SK-N-SH (cell line): ENCODE results near the gene PAAF1. TPM values are rescaled to one million over a fixed set of nuclear protein-coding genes. Genes with fewer than 3 reads are reported as not detected.

ENCODE experiments used
- CTCF ChIA-PET: fragments of 300-600, 350-600 bp; formaldehyde crosslinking; extraction: SDS; loops from one replicate; lab custom pipeline; 2021; lab: Yijun Ruan, JAX
- POLR2A ChIA-PET: fragments of 350-600 bp; sonication (Branson Sonifier 250); formaldehyde crosslinking; extraction: SDS; loops from one replicate; lab custom pipeline; 2020; ENCODE audit warnings: antibody characterized with exemption, inconsistent platforms; lab: Yijun Ruan, JAX
- DNase-seq: peaks from one replicate; pipeline ENCODE4 v3.0.0; 2012
- H2AFZ ChIP-seq: fragments of 200-600 bp; sonication (generic); 2 replicates; pipeline ENCODE4 v1.8.1; 2016; ENCODE audit warnings: antibody characterized with exemption, mild to moderate bottlenecking, low read depth
- H3F3A ChIP-seq: fragments of 200-600 bp; sonication (generic); replicated peaks from 2 replicates; pipeline ENCODE3; 2016; ENCODE audit warnings: antibody characterized with exemption, mild to moderate bottlenecking; ENCODE audit not compliant: insufficient read depth
- H3K27ac ChIP-seq, 2 experiments: fragments of 200-500 bp in 1 of 2; fragments of 200-600 bp in 1 of 2; sonication (Bioruptor generic) in 1 of 2; sonication (generic), shearing (Covaris generic) in 1 of 2; 2 replicates each; pipeline versions ENCODE4 v1.5.1 to v1.6.1; 2014 to 2016; ENCODE audit warnings: low read depth in 2 of 2, inconsistent platforms in 1 of 2, low read length in 1 of 2, mild to moderate bottlenecking in 1 of 2, mixed read lengths in 1 of 2
- H3K27me3 ChIP-seq: fragments of 200-600 bp; sonication (generic), shearing (Covaris generic); 2 replicates; pipeline ENCODE4 v1.6.1; 2016; ENCODE audit warnings: mixed run types; ENCODE audit not compliant: insufficient read depth
- H3K36me3 ChIP-seq, 2 experiments: fragments of 200-500 bp in 1 of 2; fragments of 200-600 bp in 1 of 2; sonication (Bioruptor generic) in 1 of 2; sonication (generic) in 1 of 2; replicated peaks in 1 of 2; 2 replicates each; pipeline versions ENCODE3 to v1.5.1; 2014 to 2016; ENCODE audit warnings: low read length in 1 of 2, mild to moderate bottlenecking in 1 of 2; ENCODE audit not compliant: insufficient read depth in 2 of 2, control insufficient read depth in 1 of 2
- H3K4me1 ChIP-seq, 2 experiments: fragments of 200-500 bp in 1 of 2; fragments of 200-600 bp in 1 of 2; sonication (Bioruptor generic) in 1 of 2; sonication (generic), shearing (Covaris generic) in 1 of 2; 2 replicates each; pipeline versions ENCODE4 v1.5.1 to v1.6.1; 2014 to 2016; ENCODE audit warnings: low read depth in 1 of 2, low read length in 1 of 2, mixed run types in 1 of 2; ENCODE audit not compliant: insufficient read depth in 2 of 2, control insufficient read depth in 1 of 2
- H3K4me2 ChIP-seq: fragments of 200-600 bp; sonication (generic), shearing (Covaris generic); 2 replicates; pipeline ENCODE4 v1.6.1; 2017; ENCODE audit warnings: mixed run types
- H3K4me3 ChIP-seq, 2 experiments: fragments of 200-500 bp in 1 of 2; fragments of 200-600 bp in 1 of 2; sonication (Bioruptor generic) in 1 of 2; sonication (generic), shearing (Covaris generic) in 1 of 2; 2 replicates each; pipeline versions ENCODE4 v1.5.1 to v1.8.1; 2014 to 2016; ENCODE audit warnings: low read depth in 2 of 2, inconsistent platforms in 1 of 2, low read length in 1 of 2, mild to moderate bottlenecking in 1 of 2, mixed read lengths in 1 of 2, moderate library complexity in 1 of 2
- H3K79me2 ChIP-seq: fragments of 200-600 bp; sonication (generic); 2 replicates; pipeline ENCODE4 v1.8.1; 2017; ENCODE audit warnings: mild to moderate bottlenecking; ENCODE audit not compliant: insufficient read depth
- H3K9ac ChIP-seq: fragments of 200-600 bp; sonication (generic); 2 replicates; pipeline ENCODE4 v1.6.1; 2017; ENCODE audit warnings: mixed run types
- H3K9me2 ChIP-seq: fragments of 200-600 bp; sonication (generic); 2 replicates; pipeline ENCODE4 v1.6.1; 2017; ENCODE audit warnings: mixed run types
- H3K9me3 ChIP-seq: fragments of 200-600 bp; sonication (generic); 2 replicates; pipeline ENCODE4 v1.6.1; 2017; ENCODE audit warnings: mixed run types, mild to moderate bottlenecking, moderate library complexity
- H4K20me1 ChIP-seq: fragments of 200-600 bp; sonication (generic); 2 replicates; pipeline ENCODE4 v1.6.1; 2017; ENCODE audit warnings: mild to moderate bottlenecking, mixed run types; ENCODE audit not compliant: insufficient read depth
- CHD2 ChIP-seq: fragments of 150-350 bp; IDR thresholded peaks from 2 replicates; pipeline ENCODE4 v1.6.1; 2018; ENCODE audit warnings: low read length; ENCODE audit not compliant: partially characterized antibody
- ELF1 ChIP-seq: IDR thresholded peaks from 2 replicates; pipeline ENCODE4 v1.4.0; 2012
- EZH2phosphoT487 ChIP-seq: fragments of 200-600 bp; sonication (generic); IDR thresholded peaks from 2 replicates; pipeline ENCODE4 v1.6.1; 2017; ENCODE audit warnings: low read depth, mixed run types, mild to moderate bottlenecking, antibody characterized with exemption, moderate library complexity, borderline replicate concordance
- GABPA ChIP-seq: IDR thresholded peaks from 2 replicates; pipeline ENCODE4 v1.4.0; 2012; ENCODE audit warnings: low read depth, mild to moderate bottlenecking
- GATA2 ChIP-seq: sonication (generic); formaldehyde crosslinking; IDR thresholded peaks from 2 replicates; pipeline ENCODE4 v1.5.0; 2020; ENCODE audit warnings: mild to moderate bottlenecking, missing genetic modification reagents
- JUND ChIP-seq: IDR thresholded peaks from 2 replicates; pipeline ENCODE4 v1.4.0; 2012
- MEF2A ChIP-seq: IDR thresholded peaks from 2 replicates; pipeline ENCODE4 v1.4.0; 2012; ENCODE audit warnings: low read depth, borderline replicate concordance
- MXI1 ChIP-seq: IDR thresholded peaks from 2 replicates; pipeline ENCODE4 v1.6.1; 2012; ENCODE audit warnings: mild to moderate bottlenecking, low read depth, low read length, improper control_type of control experiment
- NFIC ChIP-seq: IDR thresholded peaks from 2 replicates; pipeline ENCODE4 v1.4.0; 2012; ENCODE audit warnings: borderline replicate concordance
- NRF1 ChIP-seq: IDR thresholded peaks from 2 replicates; pipeline ENCODE4 v1.6.1; 2012; ENCODE audit warnings: low read depth, mild to moderate bottlenecking, low read length
- RAD21 ChIP-seq: IDR thresholded peaks from 2 replicates; pipeline ENCODE4 v1.6.1; 2012; ENCODE audit warnings: mild to moderate bottlenecking, low read length
- RCOR1 ChIP-seq: fragments of 150-350 bp; IDR thresholded peaks from 2 replicates; pipeline ENCODE4 v1.6.1; 2017; ENCODE audit warnings: antibody characterized with exemption, low read length
- RFX5 ChIP-seq: IDR thresholded peaks from 2 replicates; pipeline ENCODE4 v1.6.1; 2012; ENCODE audit warnings: mild to moderate bottlenecking, improper control_type of control experiment, low read length
- SIN3A ChIP-seq: IDR thresholded peaks from 2 replicates; pipeline ENCODE4 v1.6.1; 2012; ENCODE audit warnings: low read depth, mild to moderate bottlenecking, low read length, moderate library complexity, borderline replicate concordance
- TEAD4 ChIP-seq: IDR thresholded peaks from 2 replicates; pipeline ENCODE4 v1.4.0; 2012; ENCODE audit warnings: mild to moderate bottlenecking, borderline replicate concordance; ENCODE audit not compliant: insufficient read depth
- WGBS: methylation state at CpG from one replicate; pipeline ENCODE4 v1.1.6; 2017; ENCODE audit warnings: low lambda C conversion rate; 5-methylcytosine and 5-hydroxymethylcytosine counted together
- polyA plus RNA-seq, 3 experiments: library from polyadenylated mRNA; depleted of rRNA; stranded (reverse); fragments of >200 nt; gene quantifications; 2 replicates each; pipeline ENCODE4 v1.2.3, GENCODE V29; 2012
- TF ChIP-seq, protein P1 (sequence below): IDR thresholded peaks from 2 replicates; pipeline ENCODE4 v1.4.0; 2012; ENCODE audit warnings: low read depth, borderline replicate concordance
- TF ChIP-seq, protein P2 (sequence below): fragments of 150-350 bp; IDR thresholded peaks from 2 replicates; pipeline ENCODE4 v1.6.1; 2017; ENCODE audit warnings: antibody characterized with exemption, low read length, low read depth, borderline replicate concordance
- TF ChIP-seq, protein P3 (sequence below): fragments of 150-350 bp; IDR thresholded peaks from 2 replicates; pipeline ENCODE4 v1.6.1; 2016; ENCODE audit warnings: mild to moderate bottlenecking, low read depth, low read length
- TF ChIP-seq, protein P4 (sequence below): IDR thresholded peaks from 2 replicates; pipeline ENCODE4 v1.4.0; 2012; ENCODE audit warnings: low read depth, borderline replicate concordance
- TF ChIP-seq, protein P5 (sequence below): IDR thresholded peaks from 2 replicates; pipeline ENCODE4 v1.6.1; 2012; ENCODE audit warnings: mild to moderate bottlenecking, low read depth, low read length, moderate library complexity

PAAF1 gene
- polyA plus RNA-seq, 1 of the 3 experiments (the other 2 are of a cell fraction) = 23.2 TPM

DNA sequence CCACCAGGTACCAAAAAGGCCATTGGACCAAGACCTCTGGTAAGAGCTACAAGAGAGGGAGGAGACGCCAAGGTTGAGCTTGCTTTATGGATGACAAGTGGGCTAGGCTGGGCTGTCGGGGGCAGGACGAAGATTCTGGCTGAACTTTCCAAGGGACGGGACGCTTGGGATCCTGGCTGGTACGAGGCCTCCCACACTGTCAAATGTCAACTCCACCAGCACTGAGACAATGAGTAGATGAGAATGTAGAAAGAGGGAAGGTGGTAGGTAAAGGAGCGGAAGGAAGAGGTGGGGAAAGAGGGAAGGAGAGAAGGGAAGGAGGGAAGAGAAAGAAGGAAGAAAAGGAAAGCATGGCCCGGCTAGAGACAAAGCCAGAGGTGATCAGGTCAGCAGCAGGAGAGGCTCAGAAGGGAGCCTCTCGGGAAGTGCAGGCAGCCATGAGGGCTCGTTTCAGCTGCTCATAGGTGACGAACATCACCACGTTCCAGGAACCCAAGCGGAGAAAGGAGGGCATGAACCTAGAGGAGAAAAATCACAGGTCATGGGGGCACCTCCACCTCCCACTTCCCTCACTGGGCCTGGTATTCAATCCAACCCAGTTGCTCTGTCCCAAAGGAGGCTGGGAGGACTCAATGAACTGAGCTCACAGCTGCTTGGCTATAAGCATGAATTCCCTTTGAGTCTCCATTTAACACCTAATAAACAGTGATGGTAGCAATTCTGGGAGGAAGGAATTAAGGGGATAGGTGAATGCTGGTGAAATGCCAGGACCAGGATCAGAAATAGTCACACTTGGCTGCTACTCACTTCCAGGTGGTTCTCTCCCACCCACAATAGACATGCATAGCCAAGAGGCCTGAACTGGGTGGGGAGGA is 98.0 kb downstream of the PAAF1 start:
- CTCF ChIA-PET = interaction anchor here (1.0 to 1.5 kb wide), 3 partner anchors 9 to 596 kb away, joined by 3 to 5 read pairs (median 3); no protein-coding TSS in a partner anchor

More for the DNA sequence above, 98.0 kb downstream of the PAAF1 start:
- H3K9me3 ChIP-seq = no peaks in the 10 kb centered on the region
- TF ChIP-seq JUND (no peak), RCOR1 (no peak), EZH2phosphoT487 (no peak), MEF2A (no peak), MXI1 (no peak), RAD21 (no peak), CHD2 (no peak), GATA2 (CRISPR knock-in tag) (no peak), ELF1 (no peak), GABPA (no peak), RFX5 (no peak), TEAD4 (no peak), NFIC (no peak), SIN3A (no peak), NRF1 (no peak)
- TF ChIP-seq, protein P1, sequence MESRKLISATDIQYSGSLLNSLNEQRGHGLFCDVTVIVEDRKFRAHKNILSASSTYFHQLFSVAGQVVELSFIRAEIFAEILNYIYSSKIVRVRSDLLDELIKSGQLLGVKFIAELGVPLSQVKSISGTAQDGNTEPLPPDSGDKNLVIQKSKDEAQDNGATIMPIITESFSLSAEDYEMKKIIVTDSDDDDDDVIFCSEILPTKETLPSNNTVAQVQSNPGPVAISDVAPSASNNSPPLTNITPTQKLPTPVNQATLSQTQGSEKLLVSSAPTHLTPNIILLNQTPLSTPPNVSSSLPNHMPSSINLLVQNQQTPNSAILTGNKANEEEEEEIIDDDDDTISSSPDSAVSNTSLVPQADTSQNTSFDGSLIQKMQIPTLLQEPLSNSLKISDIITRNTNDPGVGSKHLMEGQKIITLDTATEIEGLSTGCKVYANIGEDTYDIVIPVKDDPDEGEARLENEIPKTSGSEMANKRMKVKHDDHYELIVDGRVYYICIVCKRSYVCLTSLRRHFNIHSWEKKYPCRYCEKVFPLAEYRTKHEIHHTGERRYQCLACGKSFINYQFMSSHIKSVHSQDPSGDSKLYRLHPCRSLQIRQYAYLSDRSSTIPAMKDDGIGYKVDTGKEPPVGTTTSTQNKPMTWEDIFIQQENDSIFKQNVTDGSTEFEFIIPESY = no peak
- TF ChIP-seq, protein P2, sequence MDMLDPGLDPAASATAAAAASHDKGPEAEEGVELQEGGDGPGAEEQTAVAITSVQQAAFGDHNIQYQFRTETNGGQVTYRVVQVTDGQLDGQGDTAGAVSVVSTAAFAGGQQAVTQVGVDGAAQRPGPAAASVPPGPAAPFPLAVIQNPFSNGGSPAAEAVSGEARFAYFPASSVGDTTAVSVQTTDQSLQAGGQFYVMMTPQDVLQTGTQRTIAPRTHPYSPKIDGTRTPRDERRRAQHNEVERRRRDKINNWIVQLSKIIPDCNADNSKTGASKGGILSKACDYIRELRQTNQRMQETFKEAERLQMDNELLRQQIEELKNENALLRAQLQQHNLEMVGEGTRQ = no peak
- TF ChIP-seq, protein P3, sequence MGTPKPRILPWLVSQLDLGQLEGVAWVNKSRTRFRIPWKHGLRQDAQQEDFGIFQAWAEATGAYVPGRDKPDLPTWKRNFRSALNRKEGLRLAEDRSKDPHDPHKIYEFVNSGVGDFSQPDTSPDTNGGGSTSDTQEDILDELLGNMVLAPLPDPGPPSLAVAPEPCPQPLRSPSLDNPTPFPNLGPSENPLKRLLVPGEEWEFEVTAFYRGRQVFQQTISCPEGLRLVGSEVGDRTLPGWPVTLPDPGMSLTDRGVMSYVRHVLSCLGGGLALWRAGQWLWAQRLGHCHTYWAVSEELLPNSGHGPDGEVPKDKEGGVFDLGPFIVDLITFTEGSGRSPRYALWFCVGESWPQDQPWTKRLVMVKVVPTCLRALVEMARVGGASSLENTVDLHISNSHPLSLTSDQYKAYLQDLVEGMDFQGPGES = no peak
- TF ChIP-seq, protein P4, sequence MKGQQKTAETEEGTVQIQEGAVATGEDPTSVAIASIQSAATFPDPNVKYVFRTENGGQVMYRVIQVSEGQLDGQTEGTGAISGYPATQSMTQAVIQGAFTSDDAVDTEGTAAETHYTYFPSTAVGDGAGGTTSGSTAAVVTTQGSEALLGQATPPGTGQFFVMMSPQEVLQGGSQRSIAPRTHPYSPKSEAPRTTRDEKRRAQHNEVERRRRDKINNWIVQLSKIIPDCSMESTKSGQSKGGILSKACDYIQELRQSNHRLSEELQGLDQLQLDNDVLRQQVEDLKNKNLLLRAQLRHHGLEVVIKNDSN = no peak
- TF ChIP-seq, protein P5, sequence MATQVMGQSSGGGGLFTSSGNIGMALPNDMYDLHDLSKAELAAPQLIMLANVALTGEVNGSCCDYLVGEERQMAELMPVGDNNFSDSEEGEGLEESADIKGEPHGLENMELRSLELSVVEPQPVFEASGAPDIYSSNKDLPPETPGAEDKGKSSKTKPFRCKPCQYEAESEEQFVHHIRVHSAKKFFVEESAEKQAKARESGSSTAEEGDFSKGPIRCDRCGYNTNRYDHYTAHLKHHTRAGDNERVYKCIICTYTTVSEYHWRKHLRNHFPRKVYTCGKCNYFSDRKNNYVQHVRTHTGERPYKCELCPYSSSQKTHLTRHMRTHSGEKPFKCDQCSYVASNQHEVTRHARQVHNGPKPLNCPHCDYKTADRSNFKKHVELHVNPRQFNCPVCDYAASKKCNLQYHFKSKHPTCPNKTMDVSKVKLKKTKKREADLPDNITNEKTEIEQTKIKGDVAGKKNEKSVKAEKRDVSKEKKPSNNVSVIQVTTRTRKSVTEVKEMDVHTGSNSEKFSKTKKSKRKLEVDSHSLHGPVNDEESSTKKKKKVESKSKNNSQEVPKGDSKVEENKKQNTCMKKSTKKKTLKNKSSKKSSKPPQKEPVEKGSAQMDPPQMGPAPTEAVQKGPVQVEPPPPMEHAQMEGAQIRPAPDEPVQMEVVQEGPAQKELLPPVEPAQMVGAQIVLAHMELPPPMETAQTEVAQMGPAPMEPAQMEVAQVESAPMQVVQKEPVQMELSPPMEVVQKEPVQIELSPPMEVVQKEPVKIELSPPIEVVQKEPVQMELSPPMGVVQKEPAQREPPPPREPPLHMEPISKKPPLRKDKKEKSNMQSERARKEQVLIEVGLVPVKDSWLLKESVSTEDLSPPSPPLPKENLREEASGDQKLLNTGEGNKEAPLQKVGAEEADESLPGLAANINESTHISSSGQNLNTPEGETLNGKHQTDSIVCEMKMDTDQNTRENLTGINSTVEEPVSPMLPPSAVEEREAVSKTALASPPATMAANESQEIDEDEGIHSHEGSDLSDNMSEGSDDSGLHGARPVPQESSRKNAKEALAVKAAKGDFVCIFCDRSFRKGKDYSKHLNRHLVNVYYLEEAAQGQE = no peak
- POLR2A ChIA-PET = no interaction called here
- peaks cover 4 to 30% of the 10 kb centered on the region in 2 experiments for H3K36me3 ChIP-seq
- H3K9ac ChIP-seq = no peak overlapping the region
- peaks cover 0 to 3% of the 10 kb centered on the region in 2 experiments; a peak in 1 of 4 replicates for H3K4me1 ChIP-seq
- no peaks in the 10 kb centered on the region for H3K27me3 ChIP-seq
- H3K4me3 ChIP-seq = no peak overlapping the region
- H3F3A ChIP-seq = peaks cover 3% of the 10 kb centered on the region
- no peaks in the 10 kb centered on the region for H3K9me2 ChIP-seq
- no peak for DNase-seq
- H3K79me2 ChIP-seq = no peaks in the 10 kb centered on the region
- no peaks in the 10 kb centered on the region for H4K20me1 ChIP-seq
- WGBS = 98% methylated on average over 13 of the region's 13 CpGs
- no peak overlapping the region for H3K27ac ChIP-seq
- no peak overlapping the region for H2AFZ ChIP-seq
- no peak overlapping the region for H3K4me2 ChIP-seq
